Measurements from ENCODE around the gene GATA1. TPM values are rescaled to one million over a fixed set of nuclear protein-coding genes. Genes with fewer than 3 reads are reported as not detected.

Gene GATA1
- total and polyA plus RNA-seq, 10 of the 15 experiments (the other 5 are each of a cell fraction or from before 2014, with no cell fraction given): 0.24 to 0.36 TPM; not detected in 8

- BruUV-seq (replicated peaks): no TSS peak
- H3K27ac ChIP-seq (ENCODE audit: control insufficient read depth, insufficient read depth): peak overlapping the region; percentile 74; the same call in 1 of the 2 replicates
- CTCF ChIA-PET: interaction anchor here (1.4 to 1.7 kb wide), 2 partner anchors 64 to 208 kb away, joined by 4 to 5 read pairs; partner anchors contain the start of gene HDAC6
Observed at GRCh38 chrX:48737940-48738339, 48.5 kb upstream of the GATA1 start.

GRCh38 chrX:48741834-48742233, 44.6 kb upstream of the GATA1 start:
- Histone ChIP-seq H3K9ac (ENCODE audit: control insufficient read depth, insufficient read depth, low read length) (no peak overlapping the region), H3K79me2 (ENCODE audit: control insufficient read depth, insufficient read depth, low read length) (no peaks in the 10 kb centered on the region), H4K20me1 (ENCODE audit: control insufficient read depth, insufficient read depth) (no peaks in the 10 kb centered on the region), H2AFZ (ENCODE audit: control insufficient read depth, low read depth, low read length) (no peak overlapping the region), H3K36me3 (ENCODE audit: control insufficient read depth in 2 of 2, insufficient read depth in 2 of 2, low read length in 1 of 2) (no peaks in the 10 kb centered on the region), H3K27me3 (replicated peaks in 1 of 2; ENCODE audit: control insufficient read depth in 2 of 2, insufficient read depth in 2 of 2, low read length in 1 of 2) (no peaks in the 10 kb centered on the region), H3K4me3 (no peak overlapping the region), H3K9me3 (replicated peaks; ENCODE audit: control insufficient read depth, insufficient read depth, low read length) (no peaks in the 10 kb centered on the region; the same call in 2 of the 3 replicates), H3K4me1 (ENCODE audit: control insufficient read depth, insufficient read depth, low read length) (no peaks in the 10 kb centered on the region), H3K4me2 (ENCODE audit: control insufficient read depth, insufficient read depth) (no peak overlapping the region), H3K27ac (ENCODE audit: control insufficient read depth, insufficient read depth) (no peak overlapping the region)
- ChIA-PET RAD21 (ENCODE audit: unreplicated experiment) (no interaction called here), SMC1A (ENCODE audit: uncharacterized antibody, unreplicated experiment) (no interaction called here), POLR2A (no interaction called here), CTCF (no interaction called here)
- no TSS peak for BruUV-seq (replicated peaks)
- in situ Hi-C loops (cut with MboI) (no loop called here), intact Hi-C loops (cut with micrococcal nuclease; ENCODE audit: unreplicated experiment) (no loop called here)
- DNase-seq (ENCODE audit: low read depth, low spot score): no peak
- 0 out of 2 replicates have a peak, but pooled peaks have one; percentile 11 for TF ChIP-seq NFYB (IDR thresholded peaks at IDR 0.05; ENCODE audit: insufficient read depth, low read depth, low read length)
- TF ChIP-seq CHD1 (IDR thresholded peaks at IDR 0.05; ENCODE audit: low read depth, low read length): no peak
- 85% methylated on average over 8 of the region's 8 CpGs for WGBS (ENCODE audit: insufficient coverage, insufficient replicate concordance, low lambda C conversion rate, missing lambda C conversion rate)
- no peak for FAIRE-seq
- no peak for ATAC-seq

More at GRCh38 chrX:48737940-48738339, 48.5 kb upstream of the GATA1 start:
- POLR2A ChIA-PET: interaction anchor here (0.6 to 1.4 kb wide), 5 partner anchors 41 to 221 kb away, joined by 3 to 11 read pairs (median 4); partner anchors contain the start of genes HDAC6, PQBP1 and TIMM17B
- RAD21 ChIA-PET (ENCODE audit: unreplicated experiment): interaction anchor here (1.1 kb wide), 1 partner anchor 199 kb away, joined by 3 read pairs; no protein-coding TSS in a partner anchor
- peak overlapping the region; percentile 85 for H3K9ac ChIP-seq (ENCODE audit: control insufficient read depth, insufficient read depth, low read length)
- no peaks in the 10 kb centered on the region; the same call in 1 of the 2 replicates for H3K4me1 ChIP-seq (ENCODE audit: control insufficient read depth, insufficient read depth, low read length)
- no peaks in the 10 kb centered on the region for H3K27me3 ChIP-seq (replicated peaks in 1 of 2; ENCODE audit: control insufficient read depth in 2 of 2, insufficient read depth in 2 of 2, low read length in 1 of 2)
- no peak for DNase-seq (ENCODE audit: low read depth, low spot score)
- intact Hi-C loops (cut with micrococcal nuclease; ENCODE audit: unreplicated experiment): no loop called here
- SMC1A ChIA-PET (ENCODE audit: uncharacterized antibody, unreplicated experiment): no interaction called here
- WGBS (ENCODE audit: insufficient coverage, insufficient replicate concordance, low lambda C conversion rate, missing lambda C conversion rate): 40% methylated on average over 7 of the region's 7 CpGs
- no peak for ATAC-seq
- H3K79me2 ChIP-seq (ENCODE audit: control insufficient read depth, insufficient read depth, low read length): no peaks in the 10 kb centered on the region; the same call in 1 of the 2 replicates
- H3K4me2 ChIP-seq (ENCODE audit: control insufficient read depth, insufficient read depth): peak overlapping the region; percentile 36
- no peaks in the 10 kb centered on the region; the same call in 2 of the 3 replicates for H3K9me3 ChIP-seq (replicated peaks; ENCODE audit: control insufficient read depth, insufficient read depth, low read length)
- no peak for TF ChIP-seq ASH2L (IDR thresholded peaks at IDR 0.05; ENCODE audit: borderline replicate concordance, low read depth)
- TF ChIP-seq MTA3 (IDR thresholded peaks at IDR 0.05; ENCODE audit: borderline replicate concordance, low read length): 0 out of 2 replicates have a peak, but pooled peaks have one; percentile 1
- H3K36me3 ChIP-seq (ENCODE audit: control insufficient read depth in 2 of 2, insufficient read depth in 2 of 2, low read length in 1 of 2): no peaks in the 10 kb centered on the region
- no peak for FAIRE-seq
- in situ Hi-C loops (cut with MboI): no loop called here
- H2AFZ ChIP-seq (ENCODE audit: control insufficient read depth, low read depth, low read length): no peak overlapping the region
- H3K4me3 ChIP-seq: peak overlapping the region; percentile 64; the same call in 1 of the 2 replicates
- no peaks in the 10 kb centered on the region for H4K20me1 ChIP-seq (ENCODE audit: control insufficient read depth, insufficient read depth)

Measured in GM12878 (cell line).